Transverse colon (tissue), 4 donors: ENCODE measurements around the gene SULF2. TPM values are rescaled to one million over a fixed set of nuclear protein-coding genes. Genes with fewer than 3 reads are reported as not detected.

Experiments
- DNase-seq: peaks from one replicate; pipeline ENCODE4 v3.0.0-alpha.2; 2019
- H3K27ac ChIP-seq, 4 donors: fragments of 200-600 bp; sonication (generic); 2 replicates each; pipeline ENCODE4 v1.5.1; 2016 to 2018; ENCODE audit warnings: inconsistent platforms in 4 of 4
- H3K27me3 ChIP-seq: fragments of 200-600 bp; sonication (generic); 2 replicates; pipeline ENCODE4 v1.5.1; 2017; ENCODE audit warnings: inconsistent platforms
- H3K36me3 ChIP-seq, 4 donors: fragments of 200-600 bp; sonication (generic); 2 replicates each; pipeline ENCODE4 v1.5.1; 2017 to 2019; ENCODE audit warnings: inconsistent platforms in 4 of 4
- H3K4me1 ChIP-seq, 4 donors: fragments of 200-600 bp; sonication (generic); 2 replicates each; pipeline ENCODE4 v1.5.1; 2017 to 2020; ENCODE audit warnings: inconsistent platforms in 4 of 4
- H3K4me3 ChIP-seq, 4 donors: fragments of 200-600 bp; sonication (generic); 1 replicate in 1 of 4; 2 replicates in 3 of 4; pipeline versions ENCODE4 v1.5.1 to v1.6.1; 2017 to 2019; ENCODE audit warnings: inconsistent platforms in 4 of 4
- H3K9me3 ChIP-seq, 2 donors: fragments of 200-600 bp; sonication (generic); 2 replicates each; pipeline ENCODE4 v1.5.1; 2017 to 2019; ENCODE audit warnings: inconsistent platforms in 2 of 2
- CTCF ChIP-seq, 5 experiments: fragments of 200-600 bp in 3 of 5; fragments of 450-650 bp in 2 of 5; sonication (generic) in 3 of 5; IDR thresholded peaks; 1 replicate in 2 of 5; 2 replicates in 3 of 5; pipeline ENCODE4 v1.5.1; 2016 to 2017; ENCODE audit warnings: antibody characterized with exemption in 5 of 5, inconsistent platforms in 3 of 5, mild to moderate bottlenecking in 2 of 5, moderate library complexity in 1 of 5
- EP300 ChIP-seq: sonication (generic); formaldehyde crosslinking; IDR thresholded peaks from one replicate; pipeline ENCODE4 v1.6.1; 2017; ENCODE audit warnings: antibody characterized with exemption, low read depth
- POLR2A ChIP-seq: fragments of 450-650 bp; IDR thresholded peaks from one replicate; pipeline ENCODE4 v1.6.1; 2016; ENCODE audit warnings: antibody characterized with exemption, mild to moderate bottlenecking, moderate library complexity
- POLR2AphosphoS5 ChIP-seq, 3 donors: sonication (generic); formaldehyde crosslinking; IDR thresholded peaks; one replicate each; pipeline ENCODE4 v1.6.1; 2016; ENCODE audit warnings: antibody characterized with exemption in 3 of 3
- WGBS, 2 donors: methylation state at CpG; one replicate each; pipeline ENCODE4 v1.1.5; 2018; ENCODE audit warnings: low coverage in 1 of 2; 5-methylcytosine and 5-hydroxymethylcytosine counted together
- in situ Hi-C, 4 donors: fragments of 200-750 bp; cut with MboI; loops; one replicate each; pipeline versions ENCODE4 v1.15.0 to v1.15.1; 2017; ENCODE audit warnings: low sequenced_read_pairs in 3 of 4, low pct_ligation_motif_present in 1 of 4, low pct_unique_long_range_greater_than_20kb in 1 of 4
- intact Hi-C: fragments of 100-400 bp; cut with DNase I; formaldehyde crosslinking; loops from one replicate; pipeline ENCODE4 v1.15.1; 2023; ENCODE audit warnings: low total_unique reads
- total RNA-seq, 4 donors: library from RNA; depleted of rRNA; stranded (reverse); fragments of >200 nt; gene quantifications; one replicate each; pipeline ENCODE4 v1.1.0, GENCODE V29; 2016

Gene SULF2
- total RNA-seq, 4 donors from 2014 or later, result 103 to 257 (median 191) TPM

- Histone ChIP-seq H3K4me3 (no peak overlapping the region), H3K27me3 (no peaks in the 10 kb centered on the region), H3K36me3 (no peaks in the 10 kb centered on the region), H3K27ac (no peak overlapping the region), H3K9me3 (no peaks in the 10 kb centered on the region), H3K4me1 (no peaks in the 10 kb centered on the region)
- intact Hi-C loops, result no loop called here
- no peak for TF ChIP-seq POLR2AphosphoS5 (IDR thresholded peaks at IDR 0.05)
- in situ Hi-C loops, result no loop called here
- WGBS, 2 donors, result 83 to 100% methylated on average over 1 to 22 of the region's 22 CpGs
- no peak for DNase-seq
These were observed 43.3 kb downstream of the SULF2 start for GRCh38 chr20:47741669-47742608.

- TF ChIP-seq POLR2AphosphoS5 (IDR thresholded peaks at IDR 0.05) (no peak), CTCF (IDR thresholded peaks at IDR 0.05) (no peak), POLR2A (no peak), EP300 (no peak)
These were observed 44.5 kb downstream of the SULF2 start for GRCh38 chr20:47740862-47741184.

DNA sequence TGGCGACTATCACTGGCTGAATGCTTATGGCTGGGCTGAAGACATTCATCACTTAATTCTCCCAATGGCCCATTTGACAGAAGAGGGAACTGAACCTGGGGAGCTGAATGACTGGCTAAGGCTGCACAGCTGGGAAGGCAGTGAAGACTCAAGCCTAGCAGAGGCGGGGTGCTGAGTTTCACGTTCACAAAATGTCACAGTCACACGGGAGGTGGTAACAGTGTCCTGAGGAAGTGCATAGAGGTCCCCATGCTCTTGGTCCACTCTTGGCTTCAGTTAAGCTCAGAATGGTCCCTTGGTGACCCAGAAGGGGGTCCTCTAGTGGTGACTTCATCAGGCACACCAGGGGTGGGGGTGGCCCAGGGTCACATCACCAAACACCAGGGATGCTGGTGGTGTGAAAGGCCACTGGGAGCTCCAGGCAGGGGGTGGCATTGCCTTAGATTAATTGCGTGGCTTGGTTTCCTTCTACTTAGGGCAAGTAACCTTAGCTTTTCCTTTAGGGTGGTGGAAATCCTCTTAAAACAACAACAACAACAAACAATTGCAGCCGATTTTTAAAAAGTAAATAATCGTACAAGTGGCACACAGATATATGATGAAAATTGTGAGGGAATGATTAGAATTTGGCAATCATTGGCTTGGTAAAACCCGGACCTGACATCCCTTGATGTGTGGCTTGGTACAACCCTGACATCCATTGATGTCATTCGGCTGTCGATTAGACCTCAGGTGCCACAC is 45.0 kb downstream of the SULF2 start:
- Histone ChIP-seq H3K4me3 (no peak overlapping the region), H3K9me3 (no peaks in the 10 kb centered on the region), H3K27me3 (no peaks in the 10 kb centered on the region), H3K4me1 (no peaks in the 10 kb centered on the region), H3K36me3 (no peaks in the 10 kb centered on the region), H3K27ac (no peak overlapping the region)
- intact Hi-C loops (no loop called here), in situ Hi-C loops (no loop called here)
- DNase-seq, result no peak
- WGBS, 2 donors, result 65 to 74% methylated on average over 5 to 10 of the region's 10 CpGs
- TF ChIP-seq CTCF (IDR thresholded peaks at IDR 0.05), result no peak
- TF ChIP-seq POLR2A, result no peak
- TF ChIP-seq POLR2AphosphoS5 (IDR thresholded peaks at IDR 0.05), result no peak
- no peak for TF ChIP-seq EP300

More at GRCh38 chr20:47740862-47741184, 44.5 kb downstream of the SULF2 start:
- Histone ChIP-seq H3K4me3 (no peak overlapping the region), H3K9me3 (no peaks in the 10 kb centered on the region), H3K27me3 (no peaks in the 10 kb centered on the region), H3K36me3 (no peaks in the 10 kb centered on the region), H3K27ac (no peak overlapping the region), H3K4me1 (no peaks in the 10 kb centered on the region)
- DNase-seq, result peak; percentile 42
- intact Hi-C loops, result no loop called here
- in situ Hi-C loops, result no loop called here
- WGBS, 2 donors, result 40 to 60% methylated on average over 2 to 11 of the region's 11 CpGs

- H3K4me1 ChIP-seq, result no peaks in the 10 kb centered on the region
- TF ChIP-seq CTCF (IDR thresholded peaks at IDR 0.05), result no peak
- no peak for TF ChIP-seq POLR2AphosphoS5 (IDR thresholded peaks at IDR 0.05)
- TF ChIP-seq EP300, result no peak
- TF ChIP-seq POLR2A, result no peak
- no peaks in the 10 kb centered on the region for H3K36me3 ChIP-seq
- no peaks in the 10 kb centered on the region for H3K9me3 ChIP-seq
- no peak overlapping the region for H3K4me3 ChIP-seq
- no peaks in the 10 kb centered on the region for H3K27me3 ChIP-seq
- intact Hi-C loops, result no loop called here
- no peak overlapping the region for H3K27ac ChIP-seq
- in situ Hi-C loops, result no loop called here
- 89% methylated on average over 9 of the region's 9 CpGs; no CpG with 5 or more reads in 1 of the 2 donors for WGBS, 2 donors
- DNase-seq, result no peak
These were observed 47.4 kb downstream of the SULF2 start for GRCh38 chr20:47737923-47738322.
